ENCODE results near the gene B3GNT7. TPM values are rescaled to one million over a fixed set of nuclear protein-coding genes. Genes with fewer than 3 reads are reported as not detected.
"Not testable (repeated sequence)": the region's sequence is repeated elsewhere in the genome, so short reads cannot be mapped to it uniquely, and the experiment has no call there.

Gene B3GNT7
- total RNA-seq, 1 donor from 2014 or later = 3.9 TPM

- no peak for DNase-seq (ENCODE audit: low spot score)
Measured at GRCh38 chr2:231399853-231400680, 4.6 kb downstream of the B3GNT7 start.

- not testable (repeated sequence) for DNase-seq (ENCODE audit: low spot score)
Measured at GRCh38 chr2:231400681-231401080, 5.2 kb downstream of the B3GNT7 start.

GRCh38 chr2:231401101-231401500 is 5.6 kb downstream of the B3GNT7 start:
- DNase-seq (ENCODE audit: low spot score) = not testable (repeated sequence)

GRCh38 chr2:231403421-231404182 is 8.1 kb downstream of the B3GNT7 start:
- DNase-seq (ENCODE audit: low spot score) = not testable (repeated sequence)

- DNase-seq (ENCODE audit: low spot score) = not testable (repeated sequence)
Measured at GRCh38 chr2:231404183-231404578, 8.7 kb downstream of the B3GNT7 start.

- not testable (repeated sequence) for DNase-seq (ENCODE audit: low spot score)
Measured at GRCh38 chr2:231405601-231406367, 10.3 kb downstream of the B3GNT7 start.

GRCh38 chr2:231407686-231408085 is 12.2 kb downstream of the B3GNT7 start:
- not testable (repeated sequence) for DNase-seq (ENCODE audit: low spot score)

- DNase-seq (ENCODE audit: low spot score) = not testable (repeated sequence)
Measured at GRCh38 chr2:231408304-231408703, 12.8 kb downstream of the B3GNT7 start.

- DNase-seq (ENCODE audit: low spot score) = no peak
Measured at GRCh38 chr2:231409776-231410175, 14.3 kb downstream of the B3GNT7 start.

- no peak for DNase-seq (ENCODE audit: low spot score)
Measured at GRCh38 chr2:231410293-231411004, 14.9 kb downstream of the B3GNT7 start.

GRCh38 chr2:231411237-231411636 is 15.7 kb downstream of the B3GNT7 start:
- DNase-seq (ENCODE audit: low spot score) = no peak

GRCh38 chr2:231411831-231412617 is 16.5 kb downstream of the B3GNT7 start:
- DNase-seq (ENCODE audit: low spot score) = peak; percentile 95

GRCh38 chr2:231412618-231412963 is 17.1 kb downstream of the B3GNT7 start:
- no peak for DNase-seq (ENCODE audit: low spot score)

- no peak for DNase-seq (ENCODE audit: low spot score)
Measured at GRCh38 chr2:231413456-231413855, 17.9 kb downstream of the B3GNT7 start.

GRCh38 chr2:231413921-231414476 is 18.5 kb downstream of the B3GNT7 start:
- DNase-seq (ENCODE audit: low spot score) = no peak

- no peak for DNase-seq (ENCODE audit: low spot score)
Measured at GRCh38 chr2:231415029-231415428, 19.5 kb downstream of the B3GNT7 start.

- no peak for DNase-seq (ENCODE audit: low spot score)
Measured at GRCh38 chr2:231418820-231419640, 23.5 kb downstream of the B3GNT7 start.

- no peak for DNase-seq (ENCODE audit: low spot score)
Measured at GRCh38 chr2:231421051-231421580, 25.6 kb downstream of the B3GNT7 start.

GRCh38 chr2:231422056-231422455 is 26.5 kb downstream of the B3GNT7 start:
- no peak for DNase-seq (ENCODE audit: low spot score)
